ENCODE results near the gene EZH1.

EZH1 gene

GRCh38 chr17:42708588-42708987, 36.3 kb downstream of the EZH1 start:
- no peak overlapping the region for H3K4me3 ChIP-seq (ENCODE audit: extremely low read depth, insufficient read depth, low read length, poor library complexity, severe bottlenecking)
- no peaks in the 10 kb centered on the region for H3K9me3 ChIP-seq (ENCODE audit: control insufficient read depth, low read length)
- no peaks in the 10 kb centered on the region for H3K4me1 ChIP-seq (ENCODE audit: control insufficient read depth, insufficient read depth, low read length, poor library complexity, severe bottlenecking)
- peaks cover 90% of the 10 kb centered on the region for H3K36me3 ChIP-seq (ENCODE audit: control insufficient read depth, insufficient read depth, low read length)
- WGBS, 2 experiments (ENCODE audit: insufficient coverage in 2 of 2): 94 to 100% methylated on average over 2 of the region's 3 CpGs
- H3K27ac ChIP-seq (ENCODE audit: low read depth, low read length, severe bottlenecking): no peak overlapping the region

- 75 to 79% methylated on average over 1 to 3 of the region's 5 CpGs for WGBS, 2 experiments (ENCODE audit: insufficient coverage in 2 of 2)
- H3K4me1 ChIP-seq (ENCODE audit: control insufficient read depth, insufficient read depth, low read length, poor library complexity, severe bottlenecking): no peaks in the 10 kb centered on the region
- H3K9me3 ChIP-seq (ENCODE audit: control insufficient read depth, low read length): no peaks in the 10 kb centered on the region
- H3K36me3 ChIP-seq (ENCODE audit: control insufficient read depth, insufficient read depth, low read length): peaks cover 84% of the 10 kb centered on the region
- no peak overlapping the region for H3K27ac ChIP-seq (ENCODE audit: low read depth, low read length, severe bottlenecking)
- H3K4me3 ChIP-seq (ENCODE audit: extremely low read depth, insufficient read depth, low read length, poor library complexity, severe bottlenecking): no peak overlapping the region
These were observed 38.1 kb downstream of the EZH1 start for GRCh38 chr17:42706732-42707131.

GRCh38 chr17:42704837-42705494, 39.9 kb downstream of the EZH1 start:
- WGBS, 2 experiments (ENCODE audit: insufficient coverage in 2 of 2): 88 to 100% methylated on average over 6 to 7 of the region's 8 CpGs

DNA sequence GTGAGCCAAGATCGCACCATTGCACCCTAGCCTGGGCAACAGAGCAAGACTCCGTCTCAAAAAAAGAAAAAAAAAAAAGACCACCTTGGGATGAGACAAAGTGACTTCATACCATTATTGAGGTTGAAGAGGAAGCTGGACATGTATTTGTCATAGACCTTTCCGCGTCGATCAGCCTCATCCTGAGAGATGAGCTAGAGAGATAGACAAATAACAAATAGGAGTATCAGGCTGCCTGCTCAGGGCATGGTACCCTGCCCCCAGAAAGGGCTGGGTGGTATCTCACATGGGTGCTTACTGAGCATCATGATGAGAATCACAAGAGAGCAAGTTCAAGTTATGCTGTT, 40.4 kb downstream of the EZH1 start:
- Histone ChIP-seq H3K36me3 (ENCODE audit: control insufficient read depth, insufficient read depth, low read length) (peaks cover 78% of the 10 kb centered on the region), H3K9me3 (ENCODE audit: control insufficient read depth, low read length) (no peaks in the 10 kb centered on the region), H3K27ac (ENCODE audit: low read depth, low read length, severe bottlenecking) (no peak overlapping the region), H3K4me1 (ENCODE audit: control insufficient read depth, insufficient read depth, low read length, poor library complexity, severe bottlenecking) (no peaks in the 10 kb centered on the region), H3K4me3 (ENCODE audit: extremely low read depth, insufficient read depth, low read length, poor library complexity, severe bottlenecking) (no peak overlapping the region)
- 98 to 100% methylated on average over 4 to 5 of the region's 5 CpGs for WGBS, 2 experiments (ENCODE audit: insufficient coverage in 2 of 2)

More at GRCh38 chr17:42704837-42705494, 39.9 kb downstream of the EZH1 start:
- Histone ChIP-seq H3K4me3 (ENCODE audit: extremely low read depth, insufficient read depth, low read length, poor library complexity, severe bottlenecking) (no peak overlapping the region), H3K27ac (ENCODE audit: low read depth, low read length, severe bottlenecking) (no peak overlapping the region), H3K36me3 (ENCODE audit: control insufficient read depth, insufficient read depth, low read length) (peaks cover 78% of the 10 kb centered on the region), H3K9me3 (ENCODE audit: control insufficient read depth, low read length) (no peaks in the 10 kb centered on the region), H3K4me1 (ENCODE audit: control insufficient read depth, insufficient read depth, low read length, poor library complexity, severe bottlenecking) (no peaks in the 10 kb centered on the region)

DNA sequence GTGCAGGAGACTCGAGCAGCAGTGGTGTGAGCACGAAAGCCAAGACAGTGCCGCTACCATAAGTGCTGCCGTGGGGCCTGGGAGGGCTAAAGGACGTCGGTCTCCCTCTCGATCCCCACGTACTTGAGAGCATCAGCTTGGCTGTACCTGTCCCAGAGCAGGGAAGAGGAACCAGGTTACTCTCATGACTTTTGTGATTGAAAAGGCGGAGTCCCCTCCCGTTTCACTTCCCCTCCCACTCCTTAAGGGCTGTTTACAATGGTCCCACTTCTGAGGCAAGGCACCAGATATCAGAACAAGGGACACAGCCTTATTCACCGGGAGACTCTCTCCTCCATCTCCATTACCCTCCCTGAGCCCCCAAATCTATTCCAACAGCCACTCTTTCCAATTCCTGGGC, 42.4 kb downstream of the EZH1 start:
- H3K9me3 ChIP-seq (ENCODE audit: control insufficient read depth, low read length): no peaks in the 10 kb centered on the region
- H3K4me1 ChIP-seq (ENCODE audit: control insufficient read depth, insufficient read depth, low read length, poor library complexity, severe bottlenecking): no peaks in the 10 kb centered on the region
- no peak overlapping the region for H3K4me3 ChIP-seq (ENCODE audit: extremely low read depth, insufficient read depth, low read length, poor library complexity, severe bottlenecking)
- H3K27ac ChIP-seq (ENCODE audit: low read depth, low read length, severe bottlenecking): no peak overlapping the region
- 96 to 97% methylated on average over 11 of the region's 11 CpGs for WGBS, 2 experiments (ENCODE audit: insufficient coverage in 2 of 2)
- H3K36me3 ChIP-seq (ENCODE audit: control insufficient read depth, insufficient read depth, low read length): peaks cover 71% of the 10 kb centered on the region

- no peaks in the 10 kb centered on the region for H3K4me1 ChIP-seq (ENCODE audit: control insufficient read depth, insufficient read depth, low read length, poor library complexity, severe bottlenecking)
- H3K4me3 ChIP-seq (ENCODE audit: extremely low read depth, insufficient read depth, low read length, poor library complexity, severe bottlenecking): no peak overlapping the region
- peaks cover 71% of the 10 kb centered on the region for H3K36me3 ChIP-seq (ENCODE audit: control insufficient read depth, insufficient read depth, low read length)
- no peaks in the 10 kb centered on the region for H3K9me3 ChIP-seq (ENCODE audit: control insufficient read depth, low read length)
- 83 to 89% methylated on average over 6 to 7 of the region's 10 CpGs for WGBS, 2 experiments (ENCODE audit: insufficient coverage in 2 of 2)
- H3K27ac ChIP-seq (ENCODE audit: low read depth, low read length, severe bottlenecking): no peak overlapping the region
These were observed 44.1 kb downstream of the EZH1 start for GRCh38 chr17:42700586-42701289.

- Histone ChIP-seq H3K36me3 (ENCODE audit: control insufficient read depth, insufficient read depth, low read length) (peaks cover 71% of the 10 kb centered on the region), H3K4me3 (ENCODE audit: extremely low read depth, insufficient read depth, low read length, poor library complexity, severe bottlenecking) (no peak overlapping the region), H3K4me1 (ENCODE audit: control insufficient read depth, insufficient read depth, low read length, poor library complexity, severe bottlenecking) (no peaks in the 10 kb centered on the region), H3K9me3 (ENCODE audit: control insufficient read depth, low read length) (no peaks in the 10 kb centered on the region), H3K27ac (ENCODE audit: low read depth, low read length, severe bottlenecking) (no peak overlapping the region)
- 81 to 86% methylated on average over 2 of the region's 4 CpGs for WGBS, 2 experiments (ENCODE audit: insufficient coverage in 2 of 2)
These were observed 45.5 kb downstream of the EZH1 start for GRCh38 chr17:42699415-42699740.

- no peaks in the 10 kb centered on the region for H3K9me3 ChIP-seq (ENCODE audit: control insufficient read depth, low read length)
- no peak overlapping the region for H3K4me3 ChIP-seq (ENCODE audit: extremely low read depth, insufficient read depth, low read length, poor library complexity, severe bottlenecking)
- H3K4me1 ChIP-seq (ENCODE audit: control insufficient read depth, insufficient read depth, low read length, poor library complexity, severe bottlenecking): no peaks in the 10 kb centered on the region
- no peak overlapping the region for H3K27ac ChIP-seq (ENCODE audit: low read depth, low read length, severe bottlenecking)
- no CpG with 5 or more reads among the region's 2 CpGs for WGBS, 2 experiments (ENCODE audit: insufficient coverage in 2 of 2)
- H3K36me3 ChIP-seq (ENCODE audit: control insufficient read depth, insufficient read depth, low read length): peaks cover 67% of the 10 kb centered on the region
These were observed 46.0 kb downstream of the EZH1 start for GRCh38 chr17:42698736-42699414.

GRCh38 chr17:42697108-42697811, 47.6 kb downstream of the EZH1 start:
- Histone ChIP-seq H3K9me3 (ENCODE audit: control insufficient read depth, low read length) (no peaks in the 10 kb centered on the region), H3K4me3 (ENCODE audit: extremely low read depth, insufficient read depth, low read length, poor library complexity, severe bottlenecking) (no peak overlapping the region), H3K4me1 (ENCODE audit: control insufficient read depth, insufficient read depth, low read length, poor library complexity, severe bottlenecking) (no peaks in the 10 kb centered on the region), H3K27ac (ENCODE audit: low read depth, low read length, severe bottlenecking) (no peak overlapping the region), H3K36me3 (ENCODE audit: control insufficient read depth, insufficient read depth, low read length) (peaks cover 66% of the 10 kb centered on the region)
- 96 to 97% methylated on average over 14 to 18 of the region's 19 CpGs for WGBS, 2 experiments (ENCODE audit: insufficient coverage in 2 of 2)

DNA sequence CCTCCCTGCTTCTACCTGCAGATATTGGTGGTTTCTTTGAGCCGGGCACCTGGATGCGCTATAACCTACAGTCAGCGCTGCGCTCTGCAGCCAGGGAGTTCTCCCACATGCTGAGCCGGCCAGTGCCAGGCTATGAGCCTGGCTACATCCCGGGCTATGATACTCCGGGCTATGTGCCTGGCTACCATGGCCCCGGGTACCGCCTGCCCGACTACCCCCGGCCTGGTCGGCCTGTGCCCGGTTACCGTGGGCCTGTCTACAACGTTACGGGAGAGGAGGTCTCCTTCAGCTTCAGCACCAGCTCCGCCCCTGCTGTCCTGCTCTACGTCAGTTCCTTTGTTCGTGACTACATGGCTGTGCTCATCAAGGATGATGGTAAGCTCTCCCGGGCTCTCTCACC, 49.3 kb downstream of the EZH1 start:
- H3K4me1 ChIP-seq (ENCODE audit: control insufficient read depth, insufficient read depth, low read length, poor library complexity, severe bottlenecking): no peaks in the 10 kb centered on the region
- 94 to 97% methylated on average over 18 to 20 of the region's 20 CpGs for WGBS, 2 experiments (ENCODE audit: insufficient coverage in 2 of 2)

More for the DNA sequence above, 49.3 kb downstream of the EZH1 start:
- Histone ChIP-seq H3K36me3 (ENCODE audit: control insufficient read depth, insufficient read depth, low read length) (peaks cover 61% of the 10 kb centered on the region), H3K9me3 (ENCODE audit: control insufficient read depth, low read length) (no peaks in the 10 kb centered on the region), H3K27ac (ENCODE audit: low read depth, low read length, severe bottlenecking) (no peak overlapping the region), H3K4me3 (ENCODE audit: extremely low read depth, insufficient read depth, low read length, poor library complexity, severe bottlenecking) (no peak overlapping the region)

Data from mesodermal cell (in vitro differentiated cells).